NCI-H2107 treated with DMSO at 0.1 percent for 48 hours (cell line): ENCODE results near the gene PRKCZ.

Experiments used
- DNase-seq: peaks from one replicate; lab custom pipeline; 2025; ENCODE audit not compliant: unreplicated experiment; lab: John Stamatoyannopoulos, UW

The PRKCZ gene

DNA sequence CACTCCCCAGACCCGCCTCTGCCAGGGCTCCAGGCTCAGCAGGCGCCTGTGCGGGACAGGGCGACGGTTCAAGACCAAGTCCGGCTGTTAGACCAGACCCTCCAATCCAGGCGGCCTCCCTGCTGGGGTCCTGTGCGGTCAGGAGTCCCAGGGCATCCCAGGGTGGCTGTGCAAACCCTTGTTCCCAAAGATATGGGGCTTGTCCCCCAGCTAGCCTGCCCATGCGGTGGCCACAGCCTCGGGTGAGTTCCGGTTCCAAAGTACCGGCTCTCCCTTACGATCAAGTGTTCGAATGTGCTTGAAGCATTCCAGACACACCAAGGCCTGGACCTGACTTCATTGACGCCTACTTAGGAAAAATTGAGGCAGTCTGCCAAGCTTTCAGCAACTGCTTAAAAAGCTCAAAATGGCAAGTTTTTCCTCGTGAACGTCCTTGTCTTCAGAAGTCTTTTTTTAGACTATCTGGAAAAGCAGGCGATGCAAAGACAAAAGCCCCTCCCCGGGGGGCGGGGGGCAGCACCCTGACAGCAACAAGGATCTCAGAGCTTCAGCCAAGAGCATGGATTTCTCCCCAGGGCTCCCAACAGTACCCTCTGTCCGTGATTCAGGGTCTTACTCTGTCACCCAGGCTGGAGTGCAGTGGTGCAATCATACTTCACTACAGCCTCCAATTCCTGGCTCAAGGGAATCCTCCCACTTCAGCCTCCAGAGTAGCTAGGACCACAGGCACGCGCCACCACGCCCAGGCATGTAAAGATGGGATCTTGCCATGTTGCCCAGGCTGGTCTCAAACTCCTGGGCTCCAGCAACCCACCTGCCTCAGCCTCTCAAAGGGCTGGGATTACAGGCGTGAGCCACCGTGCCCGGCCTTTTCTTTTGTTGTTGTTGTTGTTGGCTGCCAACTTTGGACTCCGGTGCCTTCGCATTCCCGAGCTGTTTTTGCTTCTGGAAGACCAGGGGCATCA lies 142.1 kb downstream of the PRKCZ start:
- no peak for DNase-seq

DNA sequence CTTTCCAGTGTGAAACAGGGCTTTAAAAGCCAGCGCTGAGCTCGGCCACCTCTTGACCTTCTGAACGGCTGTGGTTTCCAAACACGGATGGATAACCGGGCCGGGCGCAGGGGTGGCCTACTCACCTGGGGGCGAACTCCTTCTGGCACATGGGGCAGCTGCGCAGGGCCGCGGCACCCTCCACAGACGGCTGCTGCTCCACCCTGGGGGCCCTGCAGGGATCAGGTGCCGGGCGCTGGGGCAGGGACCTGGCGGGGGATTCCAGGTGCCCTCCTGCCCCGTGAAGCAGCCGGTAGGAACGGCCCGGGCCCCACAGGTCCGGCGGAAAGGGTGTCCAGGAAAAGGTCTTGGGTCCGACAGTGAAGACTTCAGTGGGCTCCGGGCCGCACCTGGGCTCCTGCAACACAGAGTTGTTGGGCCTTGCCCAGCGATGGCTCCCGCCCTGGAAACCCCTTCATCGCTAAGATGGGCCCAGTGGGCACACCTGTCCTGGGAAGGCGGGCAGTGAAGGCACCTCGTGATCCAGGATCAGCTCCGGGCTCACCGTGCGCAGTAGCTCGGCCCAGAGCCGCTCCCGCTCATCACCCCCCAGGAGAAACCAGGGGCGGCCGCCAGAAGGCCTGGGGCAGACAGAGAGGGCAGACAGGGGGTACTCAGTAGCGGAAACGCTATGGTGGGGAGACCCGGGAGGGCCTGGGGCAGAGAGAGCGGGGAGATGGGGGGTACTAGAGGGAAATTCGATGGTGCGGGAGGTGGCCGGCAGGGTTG lies 143.5 kb downstream of the PRKCZ start:
- no peak for DNase-seq

DNA sequence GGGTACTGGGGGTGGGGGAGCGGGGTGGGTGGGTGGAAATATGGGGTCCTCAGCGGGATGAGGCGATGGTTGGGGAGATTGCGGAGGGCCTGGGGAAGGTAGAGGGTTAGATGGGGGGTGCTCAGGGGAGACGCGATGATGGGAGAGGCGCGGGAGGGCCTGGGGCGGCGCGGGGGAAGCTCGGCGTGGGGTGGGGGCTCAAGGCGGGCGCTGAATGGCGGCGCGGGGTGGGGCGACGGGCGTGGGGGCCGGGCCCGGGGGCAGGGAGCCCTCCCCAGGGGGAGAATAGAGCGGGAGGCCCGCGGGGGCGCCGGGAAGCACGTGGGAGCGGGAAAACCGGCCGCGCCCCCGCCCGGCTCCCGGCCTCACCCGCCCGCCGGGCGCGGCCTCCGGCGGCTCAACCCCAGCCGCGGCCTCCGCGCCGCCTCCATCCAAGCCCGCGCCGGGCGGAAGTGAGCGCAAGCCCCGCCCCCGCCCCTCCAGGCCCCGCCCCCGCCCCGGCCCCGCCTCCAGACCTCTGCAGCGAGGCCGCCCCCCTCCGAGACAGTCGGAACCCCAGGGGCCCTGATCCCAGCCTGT lies 144.2 kb downstream of the PRKCZ start, which contains the start of gene FAAP20:
Gene FAAP20 (minus strand): TSS at position 454 of the 579 bp plus-strand sequence. CDS start 23 bp downstream, at position 431.
- DNase-seq, result no peak

DNA sequence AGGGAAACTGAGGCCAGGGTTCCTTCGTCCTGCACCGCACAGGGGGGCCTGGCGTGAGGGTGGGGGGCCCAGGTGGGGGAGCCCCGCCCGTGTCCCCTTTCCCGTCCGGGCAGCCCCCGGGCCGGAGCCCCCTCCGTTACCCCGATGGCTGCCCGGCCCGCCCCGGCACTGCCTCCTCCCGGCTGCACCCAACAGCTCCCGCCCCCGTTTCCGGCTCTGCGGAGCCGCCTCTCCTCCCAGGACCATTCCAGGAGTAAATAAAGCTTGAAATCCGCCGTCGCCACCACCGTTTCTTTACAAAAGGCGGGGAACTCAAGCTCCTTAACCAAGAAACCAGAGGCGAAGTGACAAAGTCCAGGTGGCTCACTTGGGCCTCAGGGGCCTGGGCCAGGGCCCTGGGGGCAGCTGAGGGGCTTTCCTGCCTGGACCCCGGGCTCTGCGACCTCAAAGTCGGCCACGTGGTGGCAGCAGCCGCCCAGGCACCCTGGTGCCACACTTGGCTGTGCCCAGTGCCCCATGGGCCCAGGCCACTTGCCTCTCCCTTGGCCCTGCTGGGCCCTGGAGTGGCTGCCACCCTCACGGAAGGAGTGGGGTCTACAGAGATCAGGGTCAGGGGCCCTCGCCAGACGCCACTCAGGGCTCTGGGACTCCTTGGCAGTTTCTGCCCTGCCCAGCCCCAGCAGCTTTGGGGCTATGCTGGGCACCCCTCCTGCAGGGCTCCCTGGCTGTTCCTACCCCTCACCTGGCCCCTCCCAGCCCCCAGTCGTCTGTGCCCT lies 144.9 kb downstream of the PRKCZ start:
- no peak for DNase-seq

DNA sequence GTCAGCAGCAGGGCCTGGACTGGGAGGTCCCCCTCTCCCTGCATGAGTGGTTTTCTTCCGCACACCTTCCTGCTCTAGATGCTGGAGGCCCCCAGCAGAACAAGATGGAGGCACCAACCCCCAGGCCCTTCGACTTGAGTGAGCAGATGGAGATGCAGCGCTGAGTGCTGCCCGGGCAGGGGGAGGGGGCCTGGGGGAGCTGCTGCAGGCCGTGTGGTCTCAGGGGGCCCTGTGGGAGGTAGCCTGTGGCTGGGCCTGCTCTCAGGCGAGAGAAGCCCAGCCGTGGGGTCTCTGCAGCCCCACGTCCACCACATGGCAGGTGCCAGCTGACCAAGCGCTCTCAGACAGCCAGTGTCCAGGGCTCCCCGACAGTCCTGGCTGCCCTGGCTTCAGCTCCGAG lies 145.6 kb downstream of the PRKCZ start:
- no peak for DNase-seq

DNA sequence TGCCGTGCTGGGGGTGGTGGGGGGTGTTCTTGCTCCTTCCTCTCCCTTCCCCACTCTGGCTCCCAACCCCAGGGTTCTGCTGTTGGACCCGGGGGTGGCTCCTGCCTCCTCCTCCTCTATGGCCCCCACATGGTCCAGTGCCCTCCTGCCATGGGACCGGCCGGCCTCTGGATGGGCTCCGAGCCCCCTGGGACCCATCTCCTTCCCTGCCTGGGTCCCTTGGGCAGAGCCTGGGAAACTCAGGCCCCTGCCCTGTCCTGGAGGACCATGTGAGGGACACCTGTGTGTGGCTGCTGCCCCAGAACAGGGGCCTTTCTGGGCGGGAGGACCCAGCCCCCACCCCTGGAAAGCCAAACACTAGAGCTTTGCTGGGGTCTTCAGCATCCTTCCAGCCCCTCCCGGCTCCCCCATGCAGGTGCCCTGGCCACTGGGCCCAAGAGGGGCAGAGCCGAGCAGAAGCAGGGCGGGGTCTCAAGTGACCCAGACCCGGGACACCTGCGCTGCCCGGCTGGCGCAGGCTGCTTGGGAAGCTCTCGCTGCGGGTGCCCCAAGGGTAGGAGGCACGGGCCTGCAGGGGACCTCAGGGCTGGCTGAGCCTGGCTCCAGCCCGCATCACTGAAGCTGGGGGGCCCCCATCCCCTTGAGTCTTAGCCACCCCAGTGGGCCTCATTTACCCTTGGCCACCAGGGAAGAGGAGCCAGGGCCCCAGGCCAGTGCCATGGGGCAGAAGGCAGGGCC lies 146.9 kb downstream of the PRKCZ start:
- no peak for DNase-seq

DNA sequence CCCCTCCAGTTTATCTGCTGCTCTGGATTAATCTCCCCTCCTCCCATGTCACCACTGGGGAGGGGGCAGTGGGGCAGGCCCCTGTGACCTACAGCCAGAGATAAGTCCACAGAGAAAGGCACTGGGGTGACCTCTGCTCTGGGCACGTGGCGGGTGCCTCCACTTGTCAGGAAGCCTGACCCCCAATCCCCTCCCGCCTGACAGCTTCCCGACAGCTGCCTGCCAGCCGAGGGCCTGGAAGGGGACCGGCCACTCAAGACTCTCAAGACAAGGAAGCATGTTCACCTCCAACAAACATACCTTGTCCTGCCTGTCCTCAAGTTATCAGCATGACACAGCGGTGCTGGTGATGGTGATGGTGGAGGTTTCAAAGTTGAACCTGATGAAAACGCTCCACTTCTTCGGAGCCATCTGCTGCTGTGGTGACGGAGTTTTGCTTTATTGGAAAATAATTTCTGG lies 147.5 kb downstream of the PRKCZ start:
- DNase-seq, result no peak

DNA sequence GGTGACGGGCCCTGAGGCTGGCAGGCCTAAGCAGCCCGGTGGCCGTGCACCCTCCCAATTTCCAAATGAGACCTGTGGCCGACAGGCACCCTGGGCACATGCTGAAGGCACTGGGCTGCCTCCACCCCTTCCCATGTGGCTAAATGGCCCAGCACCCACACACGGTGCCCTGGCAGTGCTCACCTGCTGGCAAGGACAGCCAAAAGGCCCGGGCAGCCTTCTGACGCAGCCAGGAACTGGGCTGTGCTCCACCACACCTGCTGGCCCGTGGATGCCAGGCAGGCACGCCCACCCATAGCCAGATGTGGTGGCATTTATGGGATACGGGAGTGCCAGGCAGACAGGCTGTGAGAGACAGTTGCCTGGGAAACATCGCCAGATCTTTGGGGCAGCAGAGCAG lies 148.4 kb downstream of the PRKCZ start:
- DNase-seq, result no peak

DNA sequence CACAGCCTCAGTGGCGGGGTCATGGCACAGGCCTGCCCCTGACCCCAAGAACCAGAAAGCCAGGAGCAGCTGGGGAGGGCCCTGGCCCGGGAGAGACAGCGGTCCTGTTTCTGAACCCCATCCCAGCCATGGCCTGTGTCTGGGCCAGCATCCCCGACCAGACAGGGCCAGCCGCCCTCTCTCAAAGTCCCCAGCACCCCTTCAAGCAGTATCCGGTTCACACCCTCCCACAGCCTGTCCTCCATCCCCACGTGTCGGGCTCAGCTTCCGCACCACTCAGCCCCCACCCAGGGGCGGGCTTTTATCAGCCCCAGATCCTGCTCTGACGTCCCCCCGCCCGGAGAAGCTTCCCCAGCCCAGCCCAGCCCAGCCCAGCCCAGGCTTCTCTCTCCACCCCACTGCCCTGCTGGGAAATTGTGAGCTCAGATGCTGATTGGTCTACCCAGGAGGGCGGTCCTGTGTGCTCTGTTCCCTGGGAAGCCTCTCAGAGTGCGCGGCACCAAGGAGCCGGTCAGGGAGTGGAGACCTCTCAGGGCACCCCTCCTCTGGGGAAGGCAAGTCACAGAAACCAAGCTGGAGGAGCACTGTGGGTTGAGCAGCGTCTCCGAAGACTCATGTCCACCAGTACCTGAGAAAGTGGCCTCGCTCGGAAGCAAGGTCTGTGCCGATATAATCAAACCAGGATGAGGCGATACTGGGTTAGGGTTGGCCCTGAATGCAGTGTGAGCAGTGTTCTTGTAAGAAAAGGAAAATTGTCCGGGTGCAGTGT lies 149.0 kb downstream of the PRKCZ start:
- DNase-seq, result no peak

DNA sequence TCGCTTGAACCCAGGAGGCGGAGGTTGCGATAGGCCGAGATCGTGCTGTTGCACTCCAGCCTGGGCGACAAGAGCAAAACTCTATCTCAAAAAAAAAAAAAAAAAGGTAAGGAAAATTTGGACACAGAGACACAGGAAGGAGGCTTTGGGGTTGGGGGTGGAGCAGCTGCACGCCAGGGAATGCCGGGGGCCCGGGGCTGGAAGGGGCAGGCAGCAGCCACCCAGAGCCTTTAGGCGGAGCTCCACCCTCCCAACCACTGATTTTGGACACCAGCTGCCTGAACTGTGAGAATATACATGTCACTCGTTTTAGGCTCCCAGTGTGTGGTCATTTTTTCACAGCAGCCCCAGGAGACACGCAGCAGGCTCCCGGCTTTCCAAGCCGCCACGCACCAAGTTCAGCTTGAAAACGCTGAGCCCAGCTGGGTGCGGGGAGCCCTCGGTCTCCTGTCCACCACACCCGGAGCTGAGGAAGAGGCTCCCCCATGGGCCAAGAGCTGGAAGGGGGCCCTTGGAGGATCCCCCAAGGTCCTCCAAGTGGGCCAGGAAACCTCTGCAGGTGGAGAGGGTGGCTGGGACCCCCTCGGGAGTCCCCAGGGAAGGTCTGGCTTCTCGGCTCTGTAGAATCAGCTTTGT lies 150.2 kb downstream of the PRKCZ start:
- no peak for DNase-seq

DNA sequence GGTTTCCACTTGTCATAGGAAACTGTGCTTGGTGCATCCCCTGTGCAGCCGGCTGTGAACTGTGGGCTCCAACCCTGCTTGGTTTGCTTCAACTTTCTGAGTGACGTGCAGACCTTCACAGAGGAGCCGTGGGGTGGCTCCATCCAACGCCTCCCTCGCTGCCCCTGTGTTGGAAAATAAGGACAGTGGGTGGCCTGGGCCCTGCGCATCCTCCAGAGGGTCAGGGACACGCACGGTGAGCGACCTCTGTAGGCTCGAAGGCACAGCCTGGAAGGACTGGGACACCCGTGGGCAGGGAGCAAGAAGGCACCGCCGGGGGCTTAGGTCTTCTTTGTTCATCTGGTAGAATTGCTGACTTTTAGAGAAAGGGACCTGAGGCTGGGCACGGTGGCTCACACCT lies 150.9 kb downstream of the PRKCZ start:
- DNase-seq, result no peak

DNA sequence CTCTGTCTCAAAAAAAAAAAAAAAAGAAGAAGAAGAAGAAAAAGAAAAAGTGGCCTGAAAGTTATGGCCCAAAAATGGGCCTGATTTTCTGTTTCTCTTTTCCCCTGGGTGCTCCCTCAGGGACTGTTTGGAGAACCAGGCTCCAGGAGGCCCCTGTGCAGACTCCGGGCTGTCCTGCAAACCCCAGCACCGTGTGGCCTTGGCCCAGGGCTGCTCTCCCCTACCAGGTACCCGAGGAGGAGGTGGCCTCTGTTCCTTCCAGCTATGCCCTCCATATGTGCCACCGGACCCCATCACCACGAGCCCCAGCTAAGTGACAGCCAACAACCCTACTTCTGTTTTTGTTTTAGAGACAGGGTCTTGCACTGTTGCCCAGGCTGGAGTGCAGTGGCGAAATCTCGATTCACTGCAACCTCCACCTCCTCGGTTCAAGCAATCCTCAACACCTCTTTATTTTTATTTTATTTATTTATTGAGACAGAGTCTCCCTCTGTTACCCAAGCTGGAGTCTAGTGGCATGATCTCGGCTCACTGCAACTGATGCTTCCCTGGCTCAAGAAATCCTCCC lies 151.9 kb downstream of the PRKCZ start:
- no peak for DNase-seq

DNA sequence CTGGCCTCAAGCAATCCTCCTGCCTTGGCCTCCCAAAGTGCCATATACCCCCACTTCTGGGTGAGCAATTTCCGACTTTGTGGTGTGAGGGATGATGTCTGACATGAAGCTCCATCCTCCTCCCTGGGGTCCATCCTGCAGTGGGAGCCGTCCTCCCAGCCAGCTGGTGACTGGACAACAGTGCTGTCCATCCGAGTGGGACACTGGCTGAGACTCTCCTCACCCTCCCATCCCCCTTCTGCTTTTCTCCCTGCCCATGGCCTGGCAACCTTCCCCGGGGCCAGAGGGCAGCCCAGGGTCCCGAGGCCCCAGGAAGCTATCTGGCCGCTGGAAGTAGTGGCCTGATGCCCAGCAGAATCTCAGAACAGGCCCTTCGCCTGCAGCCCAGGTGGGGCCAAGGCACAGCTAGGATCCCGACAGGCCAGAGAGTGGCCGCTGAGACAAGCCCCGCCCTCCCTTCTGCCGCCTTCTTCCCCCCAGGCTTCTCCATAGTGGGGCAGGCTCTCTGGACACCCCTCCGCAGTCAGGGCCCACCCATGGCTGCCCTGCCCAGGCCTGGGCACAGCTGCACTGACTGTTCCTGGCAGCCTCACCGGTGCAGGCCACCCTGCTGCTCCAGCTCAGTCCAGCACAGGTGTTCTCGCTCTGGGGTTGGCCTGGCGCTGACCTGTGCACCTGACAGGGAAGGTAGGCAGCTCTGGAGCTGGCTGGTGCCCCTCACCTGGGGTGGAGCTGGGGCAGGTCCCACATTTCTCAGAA lies 152.8 kb downstream of the PRKCZ start:
- no peak for DNase-seq

DNA sequence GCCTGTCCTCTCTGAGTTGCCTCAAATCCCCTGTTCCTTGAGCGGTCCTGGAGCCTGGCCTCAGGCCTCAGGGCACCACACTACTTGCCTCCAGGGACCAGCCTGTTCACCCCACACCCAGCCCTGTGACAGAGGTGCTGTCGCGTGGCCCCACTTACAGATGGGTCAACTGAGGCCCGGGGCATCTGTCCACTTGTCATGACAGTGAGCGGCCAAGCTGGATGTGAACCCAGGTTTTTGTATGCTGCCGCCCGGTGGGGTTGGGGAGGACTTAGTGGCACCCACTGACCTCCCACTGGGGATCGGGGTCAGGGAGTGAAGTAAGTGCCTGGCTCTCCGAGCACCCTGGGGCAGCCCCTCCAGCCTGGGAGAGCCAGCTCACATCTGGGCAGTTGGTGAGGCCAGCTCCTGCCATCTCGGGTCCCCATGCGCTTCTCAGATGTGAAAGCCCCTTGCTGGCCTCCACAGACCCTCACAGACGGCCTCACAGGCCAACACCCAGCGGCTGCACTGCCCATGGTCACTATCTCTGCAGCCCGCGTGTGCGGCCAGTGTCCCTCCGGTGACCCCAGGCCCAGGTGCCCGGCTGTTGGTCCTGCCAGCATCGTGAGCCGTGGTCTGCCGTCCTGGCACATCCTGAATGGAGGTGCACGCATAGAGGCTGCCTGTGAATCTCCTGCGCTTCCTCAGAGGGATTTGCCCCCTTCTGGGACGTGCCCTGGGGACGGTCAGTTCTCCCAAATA lies 153.6 kb downstream of the PRKCZ start:
- no peak for DNase-seq

DNA sequence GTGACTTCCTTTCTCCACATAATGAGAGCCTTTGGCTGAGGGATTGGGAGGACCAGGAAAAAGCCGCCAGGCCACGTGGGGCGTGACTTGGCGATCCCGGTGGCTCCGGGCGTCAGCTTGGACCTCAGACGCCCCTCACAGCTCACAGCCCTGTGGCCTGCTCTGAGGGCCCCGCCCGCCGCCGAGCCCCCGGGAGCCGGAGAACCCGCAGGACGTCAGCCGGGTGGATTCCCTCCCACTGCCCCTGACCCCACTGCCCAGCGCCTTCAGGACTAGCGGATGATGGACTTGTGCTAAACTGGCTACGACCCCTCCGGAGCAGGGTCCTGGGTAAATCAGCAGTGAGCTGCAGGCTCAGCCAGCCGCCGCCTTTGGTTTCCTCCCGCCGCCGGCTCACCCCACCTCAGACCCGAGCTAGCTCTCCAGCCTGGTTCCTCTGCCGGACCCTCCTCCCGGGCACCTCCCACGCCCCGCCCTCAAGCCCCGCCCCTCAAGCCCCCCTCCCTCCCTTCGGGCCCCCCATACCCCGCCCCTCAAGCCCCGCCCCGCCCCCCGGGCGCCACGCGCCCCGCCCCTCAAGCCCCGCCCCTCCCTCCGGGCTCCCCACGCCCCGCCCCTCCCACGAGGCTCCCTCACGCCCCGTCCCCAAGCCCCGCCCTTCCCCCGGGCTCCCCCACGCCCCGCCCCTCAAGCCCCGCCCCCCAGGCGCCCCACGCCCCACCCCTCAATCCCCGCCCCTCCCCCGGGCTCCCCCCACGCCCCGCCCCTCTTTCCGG lies 154.4 kb downstream of the PRKCZ start:
- DNase-seq, result no peak

DNA sequence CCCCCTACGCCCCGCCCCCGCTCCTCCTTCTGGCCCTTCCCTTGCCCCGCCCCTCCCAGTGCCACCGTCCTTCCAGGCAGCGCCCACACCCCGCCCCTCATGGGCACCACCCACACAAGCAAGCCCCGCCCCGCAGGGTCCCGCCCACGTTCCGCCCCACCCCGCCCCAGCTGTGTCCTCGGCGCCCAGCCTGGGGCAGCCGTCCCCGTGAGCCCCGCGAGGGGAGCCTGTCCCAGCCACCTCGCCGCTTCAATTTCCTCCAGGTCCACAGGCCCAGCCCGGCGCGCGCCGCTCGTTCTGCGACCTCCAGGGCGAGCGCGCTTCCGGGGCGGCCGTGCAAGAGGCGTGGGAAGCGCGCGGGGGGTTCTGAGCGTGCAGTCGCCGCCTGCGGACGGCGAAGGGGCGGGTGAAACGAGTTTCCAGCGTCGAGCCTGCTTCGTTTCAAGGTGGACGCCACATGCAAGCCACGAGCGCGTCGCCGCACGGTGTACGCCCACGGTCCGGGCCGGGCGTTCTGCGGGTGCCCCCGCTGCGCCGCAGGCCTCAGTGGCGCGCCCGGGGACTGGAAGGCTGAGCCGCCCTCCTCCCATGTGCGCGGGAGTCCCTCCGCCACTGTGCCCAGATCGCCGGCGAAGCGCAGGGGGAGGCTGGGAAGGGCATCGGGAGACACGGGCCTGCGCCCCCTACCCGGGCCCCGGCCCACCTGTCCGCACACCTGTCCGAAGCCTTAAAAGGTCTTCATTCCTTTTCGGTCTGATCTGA lies 155.2 kb downstream of the PRKCZ start:
- DNase-seq, result no peak
